Upper lobe of left lung (tissue), 4 donors: Measurements from ENCODE around the gene MROH8.

Source experiments
- CTCF ChIP-seq, 6 experiments: fragments of 450-650 bp in 4 of 6; fragments of 200-600 bp in 2 of 6; sonication (generic) in 2 of 6; IDR thresholded peaks; one replicate each; pipeline ENCODE4 v1.5.1; 2016 to 2019; ENCODE audit warnings: antibody characterized with exemption in 6 of 6
- EP300 ChIP-seq, 4 donors: sonication (generic); formaldehyde crosslinking; IDR thresholded peaks; one replicate each; pipeline ENCODE4 v1.5.1; 2017; ENCODE audit warnings: antibody characterized with exemption in 4 of 4, control low read depth in 2 of 4
- POLR2A ChIP-seq, 4 donors: fragments of 450-650 bp; IDR thresholded peaks; one replicate each; pipeline ENCODE4 v1.5.1; 2016 to 2017; ENCODE audit warnings: antibody characterized with exemption in 4 of 4, mild to moderate bottlenecking in 2 of 4
- POLR2AphosphoS5 ChIP-seq, 2 donors: sonication (generic); formaldehyde crosslinking; IDR thresholded peaks; one replicate each; pipeline ENCODE4 v1.5.1; 2017; ENCODE audit warnings: antibody characterized with exemption in 2 of 2

- TF ChIP-seq CTCF (IDR thresholded peaks at IDR 0.05) (no peak), POLR2A (IDR thresholded peaks at IDR 0.05) (no peak), POLR2AphosphoS5 (IDR thresholded peaks at IDR 0.05) (no peak), EP300 (IDR thresholded peaks at IDR 0.05) (no peak)
Observed at GRCh38 chr20:37200376-37200775, 21.0 kb upstream of the MROH8 start.
